Mesendoderm (in vitro differentiated cells): ENCODE results near the gene CEACAM19.

ENCODE experiments used
- DNase-seq: peaks from one replicate; pipeline ENCODE4 v3.0.0; 2013
- H2AK5ac ChIP-seq: 2 replicates; pipeline ENCODE4 v1.6.1; 2013; ENCODE audit warnings: low read length, inconsistent platforms
- H2BK120ac ChIP-seq: 2 replicates; pipeline ENCODE4 v1.6.1; 2013; ENCODE audit warnings: low read depth, mild to moderate bottlenecking, low read length, moderate library complexity, mixed read lengths
- H2BK15ac ChIP-seq: replicated peaks from 2 replicates; pipeline ENCODE4 v1.6.1; 2013; ENCODE audit warnings: low read depth, mild to moderate bottlenecking, moderate library complexity
- H2BK5ac ChIP-seq: 2 replicates; pipeline ENCODE4 v1.6.1; 2013; ENCODE audit warnings: low read length, inconsistent platforms
- H3K18ac ChIP-seq: 2 replicates; pipeline ENCODE4 v1.6.1; 2013; ENCODE audit warnings: mild to moderate bottlenecking, low read length, mixed read lengths
- H3K23ac ChIP-seq: one replicate; pipeline ENCODE4 v1.6.1; 2013; ENCODE audit warnings: low read length
- H3K27ac ChIP-seq: 2 replicates; pipeline ENCODE4 v1.5.1; 2013; ENCODE audit warnings: low read depth, mild to moderate bottlenecking, inconsistent platforms, low read length, moderate library complexity
- H3K27me3 ChIP-seq: 2 replicates; pipeline ENCODE4 v1.6.1; 2013; ENCODE audit warnings: low read length, control low read depth, mild to moderate bottlenecking, inconsistent platforms; ENCODE audit not compliant: insufficient read depth, poor library complexity
- H3K36me3 ChIP-seq: 2 replicates; pipeline ENCODE4 v1.6.1; 2013; ENCODE audit warnings: low read length, inconsistent platforms; ENCODE audit not compliant: control insufficient read depth, insufficient read depth
- H3K4ac ChIP-seq: one replicate; pipeline ENCODE4 v1.6.1; 2013; ENCODE audit warnings: low read depth, mild to moderate bottlenecking, low read length, moderate library complexity
- H3K4me1 ChIP-seq: 2 replicates; pipeline ENCODE4 v1.6.1; 2013; ENCODE audit warnings: low read depth, low read length, inconsistent platforms; ENCODE audit not compliant: control insufficient read depth
- H3K4me2 ChIP-seq: 2 replicates; pipeline ENCODE4 v1.6.1; 2013; ENCODE audit warnings: low read length
- H3K4me3 ChIP-seq: 2 replicates; pipeline ENCODE4 v1.5.1; 2013; ENCODE audit warnings: mild to moderate bottlenecking, low read length
- H3K56ac ChIP-seq: one replicate; pipeline ENCODE4 v1.6.1; 2013; ENCODE audit warnings: low read length
- H3K79me1 ChIP-seq: 2 replicates; pipeline ENCODE4 v1.6.1; 2013; ENCODE audit warnings: low read length, inconsistent platforms
- H3K79me2 ChIP-seq: 2 replicates; pipeline ENCODE4 v1.6.1; 2013; ENCODE audit warnings: mild to moderate bottlenecking, low read length; ENCODE audit not compliant: control insufficient read depth, insufficient read depth
- H3K9ac ChIP-seq: 2 replicates; pipeline ENCODE4 v1.6.1; 2013; ENCODE audit warnings: low read length, inconsistent platforms
- H4K5ac ChIP-seq: one replicate; pipeline ENCODE4 v1.6.1; 2013; ENCODE audit warnings: low read length
- H4K8ac ChIP-seq: one replicate; pipeline ENCODE4 v1.6.1; 2013; ENCODE audit warnings: low read depth, mild to moderate bottlenecking, control low read depth, low read length, moderate library complexity
- WGBS: extraction: QIAGEN DNeasy Blood & Tissue Kit; methylation state at CpG from one replicate; pipeline ENCODE4 v1.1.7; 2013; ENCODE audit warnings: low lambda C conversion rate, missing lambda C conversion rate; ENCODE audit not compliant: insufficient coverage; ENCODE audit errors: extremely low coverage; 5-methylcytosine and 5-hydroxymethylcytosine counted together

CEACAM19 gene

DNA sequence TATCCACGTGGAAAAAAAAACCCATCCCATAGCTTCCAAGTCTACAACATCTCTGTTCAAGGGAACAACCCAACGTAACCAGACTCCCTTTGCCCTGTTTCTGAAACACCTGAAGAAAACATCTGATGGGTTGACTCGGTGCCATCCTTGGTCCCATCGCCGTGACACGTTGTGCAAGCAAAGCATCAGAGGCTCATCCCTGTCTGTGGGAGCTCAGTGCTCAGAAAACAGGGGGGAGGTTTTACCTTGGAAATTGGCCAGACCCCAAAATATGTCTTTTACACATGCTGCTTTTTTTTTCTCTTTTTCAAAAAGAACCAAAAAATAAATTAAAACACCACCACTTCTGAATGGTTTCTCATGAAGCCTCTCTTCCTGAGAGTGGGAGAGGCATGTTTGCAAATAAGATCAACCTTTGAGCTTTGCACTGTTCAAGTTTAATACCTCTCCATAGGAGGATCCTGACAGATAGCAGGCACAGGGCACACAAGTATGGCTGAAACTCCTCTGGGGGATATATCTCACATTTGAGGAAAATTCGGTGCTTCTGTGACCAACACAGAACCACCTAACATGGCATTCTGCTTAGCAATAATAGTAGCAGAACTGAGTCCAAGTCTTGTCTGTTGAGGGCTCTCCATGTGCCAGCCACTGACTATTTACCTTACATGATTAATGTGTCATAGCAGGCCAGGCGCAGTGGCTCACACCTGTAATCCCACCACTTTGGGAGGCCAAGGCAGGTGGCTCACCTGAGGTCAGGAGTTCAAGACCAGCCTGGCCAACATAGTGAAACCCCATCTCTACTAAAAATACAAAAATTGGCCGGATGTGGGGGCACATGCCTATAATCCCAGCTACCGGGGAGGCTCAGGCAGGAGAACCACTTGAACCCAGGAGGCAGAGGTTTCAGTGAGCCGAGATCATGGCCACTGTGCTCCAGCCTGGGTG is 34.6 kb upstream of the CEACAM19 start:
- no peak overlapping the region for H3K4me3 ChIP-seq
- H2BK5ac ChIP-seq: no peak overlapping the region
- DNase-seq: no peak
- no peak overlapping the region for H3K27ac ChIP-seq
- H3K4me1 ChIP-seq: no peaks in the 10 kb centered on the region
- H3K9ac ChIP-seq: no peak overlapping the region
- H3K4ac ChIP-seq: no peak overlapping the region
- no CpG with 5 or more reads among the region's 11 CpGs for WGBS
- no peak overlapping the region for H3K23ac ChIP-seq
- H3K18ac ChIP-seq: no peak overlapping the region
- H3K56ac ChIP-seq: no peak overlapping the region
- H4K5ac ChIP-seq: no peak overlapping the region
- no peaks in the 10 kb centered on the region for H3K36me3 ChIP-seq
- no peak overlapping the region for H4K8ac ChIP-seq
- H2AK5ac ChIP-seq: no peak overlapping the region
- no peak overlapping the region for H2BK15ac ChIP-seq
- no peak overlapping the region for H2BK120ac ChIP-seq
- H3K79me2 ChIP-seq: no peaks in the 10 kb centered on the region
- H3K79me1 ChIP-seq: no peaks in the 10 kb centered on the region
- H3K27me3 ChIP-seq: no peaks in the 10 kb centered on the region
- H3K4me2 ChIP-seq: no peak overlapping the region

DNA sequence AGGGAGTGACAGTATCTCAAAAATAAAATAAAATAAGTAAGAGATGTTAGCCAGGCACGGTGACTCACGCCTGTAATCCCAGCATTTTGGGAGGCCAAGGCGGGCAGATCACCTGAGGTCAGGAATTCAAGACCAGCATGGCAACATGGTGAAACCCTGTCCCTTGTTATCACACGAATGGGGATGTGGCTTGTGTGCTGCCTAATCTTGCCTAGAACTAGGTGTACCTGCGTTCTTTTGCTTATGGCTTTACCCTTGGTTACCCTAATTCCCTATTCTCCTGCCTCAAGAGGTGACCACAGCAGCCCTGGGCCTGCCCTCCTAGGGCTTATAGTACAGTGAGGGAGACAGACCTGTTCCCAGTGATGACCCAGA is 33.9 kb upstream of the CEACAM19 start:
- H3K23ac ChIP-seq: no peak overlapping the region
- no peak overlapping the region for H4K5ac ChIP-seq
- no peak overlapping the region for H3K27ac ChIP-seq
- no peak overlapping the region for H2BK15ac ChIP-seq
- no peaks in the 10 kb centered on the region for H3K36me3 ChIP-seq
- no peak overlapping the region for H3K4me2 ChIP-seq
- H3K79me2 ChIP-seq: no peaks in the 10 kb centered on the region
- no peak overlapping the region for H3K4ac ChIP-seq
- H2BK5ac ChIP-seq: no peak overlapping the region
- no peak overlapping the region for H2BK120ac ChIP-seq
- no peaks in the 10 kb centered on the region for H3K4me1 ChIP-seq
- no peak overlapping the region for H4K8ac ChIP-seq
- WGBS: no CpG with 5 or more reads among the region's 5 CpGs
- H3K27me3 ChIP-seq: no peaks in the 10 kb centered on the region
- no peak overlapping the region for H3K9ac ChIP-seq
- no peak overlapping the region for H3K4me3 ChIP-seq
- H2AK5ac ChIP-seq: no peak overlapping the region
- no peak for DNase-seq
- no peaks in the 10 kb centered on the region for H3K79me1 ChIP-seq
- no peak overlapping the region for H3K18ac ChIP-seq
- H3K56ac ChIP-seq: no peak overlapping the region

DNA sequence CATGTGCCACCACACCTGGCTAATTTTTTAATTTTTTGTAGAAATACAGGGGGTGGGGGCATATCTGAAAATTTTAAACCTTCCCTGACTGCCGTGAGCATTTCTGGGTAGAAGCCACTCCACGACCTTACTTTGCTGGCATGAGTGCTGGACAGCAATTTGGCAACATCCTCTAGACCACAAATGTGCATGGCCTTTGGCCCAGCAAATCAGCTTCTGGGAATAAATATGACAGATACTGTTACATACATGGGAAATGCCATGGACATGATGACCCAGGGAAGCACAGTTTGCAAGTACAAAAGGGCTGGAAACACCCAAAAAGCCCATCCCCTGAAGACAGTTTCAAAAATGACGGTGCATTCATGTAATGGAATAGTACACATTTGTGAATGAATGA is 30.8 kb upstream of the CEACAM19 start:
- no peak overlapping the region for H4K5ac ChIP-seq
- no peak overlapping the region for H3K4me3 ChIP-seq
- H3K4me1 ChIP-seq: no peaks in the 10 kb centered on the region
- no peak overlapping the region for H3K27ac ChIP-seq
- H2BK120ac ChIP-seq: no peak overlapping the region
- no peaks in the 10 kb centered on the region for H3K27me3 ChIP-seq
- H2AK5ac ChIP-seq: no peak overlapping the region
- H3K79me1 ChIP-seq: no peaks in the 10 kb centered on the region
- H2BK5ac ChIP-seq: no peak overlapping the region
- H3K4ac ChIP-seq: no peak overlapping the region
- no peak overlapping the region for H3K56ac ChIP-seq
- no peak overlapping the region for H2BK15ac ChIP-seq
- no peaks in the 10 kb centered on the region for H3K36me3 ChIP-seq
- peaks cover 2% of the 10 kb centered on the region for H3K79me2 ChIP-seq
- no peak overlapping the region for H4K8ac ChIP-seq
- no peak for DNase-seq
- no peak overlapping the region for H3K23ac ChIP-seq
- no peak overlapping the region for H3K4me2 ChIP-seq
- no peak overlapping the region for H3K9ac ChIP-seq
- no CpG with 5 or more reads among the region's 3 CpGs for WGBS
- H3K18ac ChIP-seq: no peak overlapping the region

DNA sequence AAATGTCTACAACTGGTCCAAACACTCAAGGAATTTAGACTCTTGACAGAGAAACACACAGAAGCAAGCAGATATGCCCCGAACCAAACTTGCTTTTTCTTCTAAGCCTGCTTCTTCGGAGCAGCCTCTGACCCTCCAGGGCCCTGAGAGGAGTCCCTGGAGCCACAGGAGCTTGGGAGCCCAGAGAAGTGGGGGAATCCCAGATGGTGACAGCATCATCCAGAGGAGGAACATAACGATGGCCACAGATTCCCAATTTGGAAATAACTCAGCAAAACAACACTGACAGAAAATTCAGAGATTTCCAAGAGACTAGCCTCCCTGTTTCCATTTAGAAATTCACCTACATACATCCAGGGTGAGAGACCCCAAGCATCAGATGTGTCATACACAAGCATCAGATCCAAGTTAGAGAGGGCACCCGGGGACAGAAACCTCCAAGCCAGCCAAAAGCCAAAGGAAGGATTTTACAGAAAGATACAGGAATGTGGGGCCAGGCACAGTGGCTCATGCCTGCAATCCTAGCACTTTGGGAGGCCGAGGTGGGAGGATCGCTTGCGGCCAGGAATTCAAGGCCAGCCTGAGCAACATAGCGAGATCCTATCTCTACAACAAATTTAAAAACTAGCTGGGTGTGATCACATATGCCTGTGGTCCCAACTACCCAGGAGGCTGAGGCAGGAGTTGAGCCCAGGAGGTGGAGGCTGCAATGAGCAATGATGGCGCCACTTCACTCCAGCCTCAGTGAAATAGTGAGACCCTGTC is 29.6 kb upstream of the CEACAM19 start:
- peaks cover 8% of the 10 kb centered on the region for H3K79me2 ChIP-seq

DNA sequence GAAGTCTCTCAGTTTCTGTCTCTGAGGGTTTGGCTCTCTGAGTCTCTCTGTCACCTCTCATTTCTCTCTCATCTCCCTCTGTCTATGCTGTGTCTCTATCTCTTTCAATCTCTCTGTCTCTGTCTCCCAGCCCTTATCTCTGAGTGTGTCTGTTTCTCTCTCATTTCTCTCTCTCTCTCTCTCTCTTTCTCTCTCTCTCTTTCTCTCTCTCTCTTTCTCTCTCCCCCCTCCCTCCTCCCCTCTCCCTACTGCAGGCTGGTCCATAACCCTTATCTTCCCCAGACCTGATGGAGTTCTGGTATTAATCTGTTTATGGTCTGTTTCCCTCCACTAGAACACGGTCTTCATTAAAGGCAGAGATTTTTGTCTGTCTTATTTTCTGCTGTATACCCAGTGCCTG is 28.9 kb upstream of the CEACAM19 start:
- Histone ChIP-seq H3K79me1 (peaks cover 6% of the 10 kb centered on the region), H2BK120ac (no peak overlapping the region), H3K4me3 (no peak overlapping the region), H2BK15ac (no peak overlapping the region), H4K8ac (no peak overlapping the region), H3K9ac (no peak overlapping the region), H3K4me1 (no peaks in the 10 kb centered on the region), H2AK5ac (no peak overlapping the region), H3K23ac (no peak overlapping the region), H3K4me2 (no peak overlapping the region), H3K36me3 (no peaks in the 10 kb centered on the region), H4K5ac (no peak overlapping the region), H3K4ac (no peak overlapping the region), H3K27me3 (no peaks in the 10 kb centered on the region), H3K27ac (no peak overlapping the region), H3K18ac (no peak overlapping the region), H3K79me2 (peaks cover 8% of the 10 kb centered on the region), H3K56ac (no peak overlapping the region), H2BK5ac (no peak overlapping the region)
- no CpG with 5 or more reads among the region's 1 CpG for WGBS
- no peak for DNase-seq

More for the DNA sequence above, 29.6 kb upstream of the CEACAM19 start:
- no peaks in the 10 kb centered on the region for H3K36me3 ChIP-seq
- no peak overlapping the region for H3K23ac ChIP-seq
- peaks cover 4% of the 10 kb centered on the region for H3K79me1 ChIP-seq
- H3K27ac ChIP-seq: no peak overlapping the region
- H2BK120ac ChIP-seq: no peak overlapping the region
- H3K4me3 ChIP-seq: no peak overlapping the region
- H2BK15ac ChIP-seq: no peak overlapping the region
- no peak overlapping the region for H4K5ac ChIP-seq
- H3K4me1 ChIP-seq: no peaks in the 10 kb centered on the region
- no peak overlapping the region for H3K56ac ChIP-seq
- H3K9ac ChIP-seq: no peak overlapping the region
- no peak overlapping the region for H4K8ac ChIP-seq
- no peak overlapping the region for H3K18ac ChIP-seq
- H3K4ac ChIP-seq: no peak overlapping the region
- H2AK5ac ChIP-seq: no peak overlapping the region
- WGBS: no CpG with 5 or more reads among the region's 9 CpGs
- DNase-seq: no peak
- no peaks in the 10 kb centered on the region for H3K27me3 ChIP-seq
- no peak overlapping the region for H2BK5ac ChIP-seq
- H3K4me2 ChIP-seq: no peak overlapping the region
